ENCODE results near the gene CAP2.

Gene CAP2

GRCh38 chr6:17486680-17487079, 93.3 kb downstream of the CAP2 start:
- DNase-seq, result no peak
- intact Hi-C loops (cut with DNase I), result no loop called here

- no peak for DNase-seq
- intact Hi-C loops (cut with DNase I), result no loop called here
Observed at GRCh38 chr6:17490724-17491123, 97.3 kb downstream of the CAP2 start.

GRCh38 chr6:17491416-17492142, 98.2 kb downstream of the CAP2 start:
- no peak for DNase-seq
- intact Hi-C loops (cut with DNase I), result no loop called here

- no peak for DNase-seq
- intact Hi-C loops (cut with DNase I), result no loop called here
Observed at GRCh38 chr6:17492350-17492749, 99.0 kb downstream of the CAP2 start.

GRCh38 chr6:17493286-17493685, 99.9 kb downstream of the CAP2 start:
- DNase-seq, result no peak
- intact Hi-C loops (cut with DNase I), result no loop called here

GRCh38 chr6:17494177-17494576, 100.8 kb downstream of the CAP2 start:
- intact Hi-C loops (cut with DNase I), result no loop called here
- no peak for DNase-seq

GRCh38 chr6:17494919-17495318, 101.5 kb downstream of the CAP2 start:
- DNase-seq, result no peak

GRCh38 chr6:17497535-17498095, 104.2 kb downstream of the CAP2 start:
- intact Hi-C loops (cut with DNase I), result no loop called here

More at GRCh38 chr6:17494919-17495318, 101.5 kb downstream of the CAP2 start:
- intact Hi-C loops (cut with DNase I), result no loop called here

GRCh38 chr6:17501442-17501841, 108.0 kb downstream of the CAP2 start:
- intact Hi-C loops (cut with DNase I), result no loop called here
- no peak for DNase-seq

More at GRCh38 chr6:17497535-17498095, 104.2 kb downstream of the CAP2 start:
- no peak for DNase-seq

GRCh38 chr6:17501982-17502704, 108.7 kb downstream of the CAP2 start:
- intact Hi-C loops (cut with DNase I), result no loop called here
- no peak for DNase-seq

- intact Hi-C loops (cut with DNase I), result no loop called here
- no peak for DNase-seq
Observed at GRCh38 chr6:17503051-17503450, 109.7 kb downstream of the CAP2 start.

- intact Hi-C loops (cut with DNase I), result no loop called here
- no peak for DNase-seq
Observed at GRCh38 chr6:17504005-17504404, 110.6 kb downstream of the CAP2 start.

GRCh38 chr6:17505062-17505476, 111.7 kb downstream of the CAP2 start:
- intact Hi-C loops (cut with DNase I), result no loop called here
- DNase-seq, result no peak

- intact Hi-C loops (cut with DNase I), result no loop called here
- no peak for DNase-seq
Observed at GRCh38 chr6:17505767-17506280, 112.4 kb downstream of the CAP2 start.

- DNase-seq, result no peak
- intact Hi-C loops (cut with DNase I), result no loop called here
Observed at GRCh38 chr6:17506531-17506930, 113.1 kb downstream of the CAP2 start.

GRCh38 chr6:17506962-17507361, 113.6 kb downstream of the CAP2 start:
- no peak for DNase-seq
- intact Hi-C loops (cut with DNase I), result no loop called here

GRCh38 chr6:17511084-17511483, 117.7 kb downstream of the CAP2 start:
- no peak for DNase-seq
- intact Hi-C loops (cut with DNase I), result no loop called here

- intact Hi-C loops (cut with DNase I), result no loop called here
- DNase-seq, result no peak
Observed at GRCh38 chr6:17511580-17511979, 118.2 kb downstream of the CAP2 start.

GRCh38 chr6:17519120-17519519, 125.7 kb downstream of the CAP2 start:
- no peak for DNase-seq
- intact Hi-C loops (cut with DNase I), result no loop called here

- intact Hi-C loops (cut with DNase I), result no loop called here
- no peak for DNase-seq
Observed at GRCh38 chr6:17525637-17526036, 132.2 kb downstream of the CAP2 start.

Measured in head of caudate nucleus (tissue), 42 donors.